A549 (cell line): ENCODE measurements around the gene RBMS3. TPM values are rescaled to one million over a fixed set of nuclear protein-coding genes. Genes with fewer than 3 reads are reported as not detected.

Experiments
- ATAC-seq, 2 experiments: fragments of 200-7000 bp in 1 of 2; fragments of >200 bp in 1 of 2; cut with Nextera tagmentation in 1 of 2; cut with Tn5 transposase in 1 of 2; 3 replicates each; pipeline versions ENCODE4 v1.8.0 to v1.9.1; 2018 to 2020; ENCODE audit warnings: mild to moderate bottlenecking in 1 of 2, moderate library complexity in 1 of 2
- CTCF ChIA-PET: fragments of 300-600 bp; sonication (Branson Sonifier 250); formaldehyde crosslinking; extraction: SDS; loops from one replicate; lab custom pipeline; 2021; ENCODE audit warnings: antibody characterized with exemption, inconsistent platforms; lab: Yijun Ruan, JAX
- POLR2A ChIA-PET: fragments of 350-600 bp; formaldehyde crosslinking; extraction: SDS; loops from one replicate; lab custom pipeline; 2021; ENCODE audit warnings: antibody characterized with exemption, inconsistent platforms; lab: Yijun Ruan, JAX
- DNase-seq, 2 experiments: peaks; one replicate each; pipeline versions ENCODE4 v3.0.0 to v3.0.0-alpha.2; 2011 to 2016; ENCODE audit warnings: low read depth in 1 of 2, low spot score in 1 of 2
- FAIRE-seq: peaks from 2 replicates; lab custom pipeline; 2011; peaks lifted over from hg19 to GRCh38; lab: Jason Lieb, UNC
- H3K27ac ChIP-seq, 2 experiments: fragments of >200 bp; sonication (Bioruptor Twin); formaldehyde crosslinking; 3 replicates each; pipeline ENCODE4 v1.5.1; 2016 to 2017
- H3K4me1 ChIP-seq: fragments of >200 bp; sonication (Bioruptor Twin); formaldehyde crosslinking; 3 replicates; pipeline ENCODE4 v1.6.1; 2016
- H3K4me2 ChIP-seq: fragments of >200 bp; sonication (Bioruptor Twin); formaldehyde crosslinking; 3 replicates; pipeline ENCODE4 v1.6.1; 2016
- H3K4me3 ChIP-seq: fragments of >200 bp; sonication (Bioruptor Twin); formaldehyde crosslinking; 3 replicates; pipeline ENCODE4 v1.5.1; 2016
- H3K9me3 ChIP-seq: fragments of >200 bp; sonication (Bioruptor Twin); formaldehyde crosslinking; 3 replicates; pipeline ENCODE4 v1.6.1; 2016
- CBX2 ChIP-seq: fragments of 200-600 bp; sonication (generic); IDR thresholded peaks from 2 replicates; pipeline ENCODE4 v1.6.1; 2016; ENCODE audit warnings: low read depth, mild to moderate bottlenecking, borderline replicate concordance
- CEBPB ChIP-seq, 2 experiments: fragments of >200 bp in 1 of 2; sonication (Bioruptor Twin) in 1 of 2; formaldehyde crosslinking in 1 of 2; IDR thresholded peaks; 2 replicates each; pipeline ENCODE4 v1.6.1; 2012 to 2016
- CTCF ChIP-seq: fragments of >200 bp; sonication (Bioruptor Twin); formaldehyde crosslinking; IDR thresholded peaks from 3 replicates; pipeline ENCODE4 v1.5.1; 2016
- E2F6 ChIP-seq: IDR thresholded peaks from 2 replicates; pipeline ENCODE4 v1.6.1; 2012; ENCODE audit warnings: low read depth, borderline replicate concordance
- EHF ChIP-seq: fragments of 250-450 bp; sonication (Bioruptor Pico); IDR thresholded peaks from 2 replicates; pipeline ENCODE4 v1.5.0; 2020; ENCODE audit warnings: mild to moderate bottlenecking
- EHMT2 ChIP-seq: fragments of 200-600 bp; sonication (generic); IDR thresholded peaks from 2 replicates; pipeline ENCODE4 v1.6.1; 2016; ENCODE audit warnings: antibody characterized with exemption, low read depth, mild to moderate bottlenecking, moderate library complexity
- ELK1 ChIP-seq: fragments of 150-350 bp; IDR thresholded peaks from 2 replicates; pipeline ENCODE4 v1.6.1; 2014; ENCODE audit warnings: low read depth, mild to moderate bottlenecking, low read length
- FOSB ChIP-seq: fragments of 250-450 bp; sonication (Bioruptor Pico); IDR thresholded peaks from 2 replicates; pipeline ENCODE4 v1.5.0; 2020; ENCODE audit warnings: mild to moderate bottlenecking, moderate library complexity
- FOSL2 ChIP-seq, 2 experiments: fragments of 450-650 bp in 1 of 2; fragments of >200 bp in 1 of 2; sonication (Bioruptor Twin) in 1 of 2; formaldehyde crosslinking; IDR thresholded peaks; 2 replicates each; pipeline versions ENCODE4 v1.5.0 to v1.6.1; 2016 to 2020; ENCODE audit warnings: mild to moderate bottlenecking in 1 of 2, moderate library complexity in 1 of 2
- FOXS1 ChIP-seq: fragments of 250-450 bp; sonication (Bioruptor Pico); IDR thresholded peaks from 2 replicates; pipeline ENCODE4 v1.5.0; 2020; ENCODE audit warnings: mild to moderate bottlenecking, moderate library complexity
- GATA3 ChIP-seq: IDR thresholded peaks from 2 replicates; pipeline ENCODE4 v1.6.1; 2012; ENCODE audit warnings: borderline replicate concordance
- HDAC2 ChIP-seq: fragments of 200-600 bp; sonication (generic); IDR thresholded peaks from 2 replicates; pipeline ENCODE4 v1.6.1; 2016
- HES2 ChIP-seq: fragments of >200 bp; sonication (Bioruptor Twin); formaldehyde crosslinking; IDR thresholded peaks from 2 replicates; pipeline ENCODE4 v1.6.1; 2016
- HOXA7 ChIP-seq: fragments of 250-450 bp; sonication (Bioruptor Pico); IDR thresholded peaks from 2 replicates; pipeline ENCODE4 v1.5.0; 2020; ENCODE audit warnings: mild to moderate bottlenecking, moderate library complexity
- JUNB ChIP-seq: fragments of >200 bp; sonication (Bioruptor Twin); formaldehyde crosslinking; IDR thresholded peaks from 2 replicates; pipeline ENCODE4 v1.6.1; 2016
- KDM1A ChIP-seq: fragments of 200-600 bp; sonication (generic); IDR thresholded peaks from 2 replicates; pipeline ENCODE4 v1.6.1; 2016; ENCODE audit warnings: low read depth, mild to moderate bottlenecking
- KDM5A ChIP-seq: fragments of 200-600 bp; sonication (generic); IDR thresholded peaks from 2 replicates; pipeline ENCODE4 v1.6.1; 2016; ENCODE audit warnings: antibody characterized with exemption, mild to moderate bottlenecking
- MAFK ChIP-seq: fragments of 450-650 bp; IDR thresholded peaks from 2 replicates; pipeline ENCODE4 v1.6.1; 2014; ENCODE audit not compliant: partially characterized antibody
- MAX ChIP-seq: IDR thresholded peaks from 2 replicates; pipeline ENCODE4 v1.6.1; 2012
- MYC ChIP-seq: IDR thresholded peaks from 2 replicates; pipeline ENCODE4 v1.6.1; 2012; ENCODE audit warnings: mild to moderate bottlenecking, inconsistent platforms, low read length, improper control_type of control experiment, borderline replicate concordance
- NFE2L2 ChIP-seq: fragments of 150-350 bp; conservative IDR thresholded peaks from 2 replicates; pipeline ENCODE4 v1.6.1; 2014; ENCODE audit warnings: low read length
- NPAS2 ChIP-seq: fragments of 250-450 bp; sonication (Bioruptor Pico); IDR thresholded peaks from 2 replicates; pipeline ENCODE4 v1.8.0; 2022; ENCODE audit warnings: mild to moderate bottlenecking, moderate library complexity, borderline replicate concordance
- NR3C1 ChIP-seq: fragments of >200 bp; sonication (Bioruptor Twin); formaldehyde crosslinking; IDR thresholded peaks from 3 replicates; pipeline ENCODE4 v1.6.1; 2017
- PBX3 ChIP-seq: IDR thresholded peaks from 2 replicates; pipeline ENCODE4 v1.6.1; 2012
- PHF8 ChIP-seq: fragments of 200-600 bp; sonication (generic); IDR thresholded peaks from 2 replicates; pipeline ENCODE4 v1.6.1; 2016; ENCODE audit warnings: low read depth, mild to moderate bottlenecking, antibody characterized with exemption, moderate library complexity, borderline replicate concordance
- POLR2A ChIP-seq: IDR thresholded peaks from 2 replicates; pipeline ENCODE4 v1.6.1; 2012; ENCODE audit warnings: mild to moderate bottlenecking, low read length
- RAD21 ChIP-seq, 2 experiments: fragments of >200 bp in 1 of 2; sonication (Bioruptor Twin) in 1 of 2; formaldehyde crosslinking in 1 of 2; IDR thresholded peaks in 1 of 2; conservative IDR thresholded peaks in 1 of 2; 2 replicates in 1 of 2; 3 replicates in 1 of 2; pipeline ENCODE4 v1.6.1; 2012 to 2018; ENCODE audit warnings: inconsistent platforms in 1 of 2
- RCOR1 ChIP-seq: fragments of 150-350 bp; IDR thresholded peaks from 2 replicates; pipeline ENCODE4 v1.6.1; 2014; ENCODE audit warnings: antibody characterized with exemption, low read length, low read depth
- RFX5 ChIP-seq: fragments of 450-650 bp; IDR thresholded peaks from 2 replicates; pipeline ENCODE4 v1.7.1; 2014; ENCODE audit warnings: antibody characterized with exemption, mild to moderate bottlenecking, moderate library complexity
- RNF2 ChIP-seq: fragments of 200-600 bp; sonication (generic); IDR thresholded peaks from 2 replicates; pipeline ENCODE4 v1.6.1; 2016; ENCODE audit warnings: low read depth, mild to moderate bottlenecking, antibody characterized with exemption, moderate library complexity, borderline replicate concordance
- SREBF2 ChIP-seq: fragments of 450-650 bp; IDR thresholded peaks from 2 replicates; pipeline ENCODE4 v1.6.1; 2014; ENCODE audit warnings: mild to moderate bottlenecking, moderate library complexity
- TFCP2L1 ChIP-seq: fragments of 250-450 bp; sonication (Bioruptor Pico); IDR thresholded peaks from 2 replicates; pipeline ENCODE4 v1.5.0; 2021; ENCODE audit warnings: mild to moderate bottlenecking
- ZC3H11A ChIP-seq: fragments of 450-650 bp; IDR thresholded peaks from 2 replicates; pipeline ENCODE4 v1.6.1; 2014; ENCODE audit warnings: antibody characterized with exemption, mild to moderate bottlenecking
- ZNF302 ChIP-seq: fragments of 250-450 bp; sonication (Bioruptor Pico); IDR thresholded peaks from 2 replicates; pipeline ENCODE4 v1.9.0; 2021; ENCODE audit warnings: inconsistent platforms, mild to moderate bottlenecking, moderate library complexity
- WGBS: methylation state at CpG from one replicate; pipeline ENCODE4 v1.1.6; 2017; ENCODE audit errors: missing lambda C conversion rate; 5-methylcytosine and 5-hydroxymethylcytosine counted together
- polyA plus RNA-seq, 4 experiments: library from polyadenylated mRNA; depleted of rRNA in 3 of 4; stranded (reverse); fragments of >200 nt; fragmentation: RNase III in 1 of 4; extraction: RNeasy Plus Mini Kit Qiagen cat#74134 plus additional on column Dnase treatment in 1 of 4; gene quantifications; 2 replicates in 3 of 4; 3 replicates in 1 of 4; pipeline ENCODE4 v1.2.3, GENCODE V29; 2011 to 2017

Gene RBMS3
- polyA plus RNA-seq, 2 of the 4 experiments (the other 2 are of a cell fraction): 0.92 to 4.1 TPM

- peak; percentile 68; the same call in 1 of the 2 replicates for TF ChIP-seq PBX3
- TF ChIP-seq NFE2L2: no peak
- no peak for TF ChIP-seq HDAC2
- TF ChIP-seq POLR2A: no peak
- no peak for TF ChIP-seq ZC3H11A
- TF ChIP-seq RCOR1: no peak
- no peak for TF ChIP-seq EHMT2
- TF ChIP-seq JUNB: peak; percentile 81
- TF ChIP-seq RFX5: no peak
- no peak for TF ChIP-seq KDM5A
- TF ChIP-seq MAFK: no peak
- no peak for TF ChIP-seq NPAS2 (CRISPR knock-in tag)
- TF ChIP-seq HOXA7 (CRISPR knock-in tag): no peak
- TF ChIP-seq FOXS1 (CRISPR knock-in tag): no peak
- no peak for TF ChIP-seq EHF (CRISPR knock-in tag)
- TF ChIP-seq E2F6: no peak
- TF ChIP-seq TFCP2L1 (CRISPR knock-in tag): no peak
- no peak for TF ChIP-seq CTCF
- TF ChIP-seq RAD21 (conservative IDR thresholded peaks at IDR 0.05 in 1 of 2, IDR thresholded peaks at IDR 0.05 in 1 of 2): peak; percentile 48 to 52
- no peak for TF ChIP-seq ZNF302 (CRISPR knock-in tag)
- no peak for TF ChIP-seq KDM1A
- no peak for TF ChIP-seq PHF8
- TF ChIP-seq RNF2: no peak
- TF ChIP-seq FOSB: no peak
- no peak for TF ChIP-seq SREBF2
- TF ChIP-seq MYC: no peak
These were observed 413.0 kb downstream of the RBMS3 start (continued) for GRCh38 chr3:29693863-29694262.

GRCh38 chr3:29694331-29694730 lies 413.5 kb downstream of the RBMS3 start:
- 3% methylated on average over 2 of the region's 2 CpGs for WGBS
- FAIRE-seq (no peak), DNase-seq (no peak)
- TF ChIP-seq NFE2L2 (no peak), CEBPB (IDR thresholded peaks at IDR 0.05) (no peak), GATA3 (no peak), FOSL2 (IDR thresholded peaks at IDR 0.05) (no peak), FOSL2 (CRISPR knock-in tag; IDR thresholded peaks at IDR 0.05) (no peak), HDAC2 (no peak), MAX (no peak), EHMT2 (no peak), PHF8 (no peak), FOXS1 (CRISPR knock-in tag) (no peak), PBX3 (no peak), CBX2 (no peak), NR3C1 (no peak), KDM1A (no peak), ELK1 (no peak), HES2 (no peak), ZNF302 (CRISPR knock-in tag) (no peak)

More at GRCh38 chr3:29694331-29694730, 413.5 kb downstream of the RBMS3 start:
- 0 out of 3 replicates have a peak, but pooled peaks cover 5% of the 10 kb centered on the region for H3K9me3 ChIP-seq
- CTCF ChIA-PET: no interaction called here
- ATAC-seq: peak; percentile 62 to 64; a peak in 5 of 6 replicates
- peak overlapping the region; percentile 82 to 89 for H3K27ac ChIP-seq
- H3K4me2 ChIP-seq: peak overlapping the region; percentile 62
- H3K4me3 ChIP-seq: no peak overlapping the region
- POLR2A ChIA-PET: interaction anchor here (1.0 kb wide), 1 partner anchor 413 kb away, joined by 4 read pairs; no protein-coding TSS in a partner anchor
- H3K4me1 ChIP-seq: peaks cover 52% of the 10 kb centered on the region
